OCI-LY7 (cell line): ENCODE measurements around the gene PIMREG. TPM values are rescaled to one million over a fixed set of nuclear protein-coding genes. Genes with fewer than 3 reads are reported as not detected.
A peak's percentile ranks its signal among the peaks of the same experiment; 100 is the strongest.

Source experiments
- BruUV-seq: library from RNA; stranded (reverse); fragments of 400-500 nt; replicated peaks from 2 replicates; lab custom pipeline; 2021; lab: Mats Ljungman, UMichigan
- CTCF ChIA-PET: fragments of 300-600 bp; sonication (Branson Sonifier 250); formaldehyde crosslinking; loops from one replicate; lab custom pipeline; 2022; ENCODE audit warnings: antibody characterized with exemption; ENCODE audit not compliant: unreplicated experiment; lab: Charles Lee
- POLR2A ChIA-PET: fragments of 300-600 bp; sonication (Branson Sonifier 250); formaldehyde crosslinking; loops from one replicate; lab custom pipeline; 2022; ENCODE audit warnings: antibody characterized with exemption; lab: Charles Lee
- DNase-seq: peaks from one replicate; pipeline ENCODE4 v3.0.0-alpha.2; 2015; ENCODE audit warnings: low spot score
- H2AFZ ChIP-seq: fragments of 200-600 bp; sonication (generic), shearing (Covaris generic); 2 replicates; pipeline ENCODE4 v1.6.1; 2014; ENCODE audit warnings: mild to moderate bottlenecking, antibody characterized with exemption, low read length, moderate library complexity
- H3K27ac ChIP-seq: fragments of 200-600 bp; sonication (generic); 2 replicates; pipeline ENCODE4 v1.5.1; 2014; ENCODE audit warnings: mixed run types, low read depth, mild to moderate bottlenecking, moderate library complexity, low read length, inconsistent platforms; ENCODE audit not compliant: poor library complexity, severe bottlenecking
- H3K36me3 ChIP-seq: fragments of 200-600 bp; sonication (generic); 2 replicates; pipeline ENCODE4 v1.6.1; 2014; ENCODE audit warnings: mild to moderate bottlenecking, antibody characterized with exemption, low read length, moderate library complexity, mixed read lengths; ENCODE audit not compliant: insufficient read depth
- H3K4me1 ChIP-seq: fragments of 200-600 bp; sonication (generic); 2 replicates; pipeline ENCODE4 v1.5.1; 2014; ENCODE audit warnings: mild to moderate bottlenecking, low read length; ENCODE audit not compliant: insufficient read depth, poor library complexity, severe bottlenecking
- H3K4me2 ChIP-seq: fragments of 200-600 bp; sonication (generic); 2 replicates; pipeline ENCODE4 v1.6.1; 2014; ENCODE audit warnings: mild to moderate bottlenecking, low read length
- H3K4me3 ChIP-seq: fragments of 200-600 bp; sonication (generic); 2 replicates; pipeline ENCODE4 v1.5.1; 2014; ENCODE audit warnings: mild to moderate bottlenecking, low read depth, low read length; ENCODE audit not compliant: poor library complexity, severe bottlenecking
- H3K79me2 ChIP-seq: fragments of 200-600 bp; sonication (generic); 2 replicates; pipeline ENCODE4 v1.6.1; 2016; ENCODE audit warnings: low read depth, mild to moderate bottlenecking, low read length, moderate library complexity, mixed read lengths; ENCODE audit not compliant: insufficient read depth
- H3K9me2 ChIP-seq: fragments of 200-600 bp; sonication (generic); 2 replicates; pipeline ENCODE4 v1.6.1; 2016; ENCODE audit warnings: mild to moderate bottlenecking, low read length, mixed read lengths; ENCODE audit not compliant: insufficient read depth
- H3K9me3 ChIP-seq: fragments of 200-600 bp; sonication (generic); 2 replicates; pipeline ENCODE4 v1.6.1; 2014; ENCODE audit warnings: mild to moderate bottlenecking, mixed run types, low read length, mixed read lengths
- H4K20me1 ChIP-seq: fragments of 200-600 bp; sonication (generic); 2 replicates; pipeline ENCODE4 v1.6.1; 2014; ENCODE audit warnings: mild to moderate bottlenecking, antibody characterized with exemption, low read length, moderate library complexity, mixed read lengths; ENCODE audit not compliant: insufficient read depth
- EZH2phosphoT487 ChIP-seq: fragments of 200-600 bp; sonication (generic); IDR thresholded peaks from 2 replicates; pipeline ENCODE4 v1.6.1; 2018; ENCODE audit warnings: low read depth, borderline replicate concordance, mild to moderate bottlenecking, mixed run types, antibody characterized with exemption, low read length, moderate library complexity, mixed read lengths
- intact Hi-C: fragments of 100-400 bp; cut with micrococcal nuclease; formaldehyde crosslinking; loops from one replicate; pipeline ENCODE4 v1.10.0; 2022; ENCODE audit not compliant: unreplicated experiment
- total RNA-seq, 2 experiments: library from RNA; depleted of rRNA in 1 of 2; stranded (reverse); fragments of >200 nt in 1 of 2; shearing (Covaris generic) in 1 of 2; gene quantifications; 2 replicates each; pipeline ENCODE4 v1.2.3, GENCODE V29; 2014 to 2022
- TF ChIP-seq, protein P1 (sequence below): fragments of 200-600 bp; sonication (generic); conservative IDR thresholded peaks from 2 replicates; pipeline ENCODE4 v1.5.1; 2014; ENCODE audit warnings: mild to moderate bottlenecking, antibody characterized with exemption, low read length, moderate library complexity, mixed read lengths

The PIMREG gene
- total RNA-seq, 2 experiments from 2014 or later = 22.7 to 39.4 TPM

GRCh38 chr17:6444571-6445335 lies 498 bp downstream of the PIMREG start:
- peak overlapping the region; percentile 73; the same call in 1 of the 2 replicates for H2AFZ ChIP-seq
- no peak for TF ChIP-seq EZH2phosphoT487
- TF ChIP-seq, protein P1, sequence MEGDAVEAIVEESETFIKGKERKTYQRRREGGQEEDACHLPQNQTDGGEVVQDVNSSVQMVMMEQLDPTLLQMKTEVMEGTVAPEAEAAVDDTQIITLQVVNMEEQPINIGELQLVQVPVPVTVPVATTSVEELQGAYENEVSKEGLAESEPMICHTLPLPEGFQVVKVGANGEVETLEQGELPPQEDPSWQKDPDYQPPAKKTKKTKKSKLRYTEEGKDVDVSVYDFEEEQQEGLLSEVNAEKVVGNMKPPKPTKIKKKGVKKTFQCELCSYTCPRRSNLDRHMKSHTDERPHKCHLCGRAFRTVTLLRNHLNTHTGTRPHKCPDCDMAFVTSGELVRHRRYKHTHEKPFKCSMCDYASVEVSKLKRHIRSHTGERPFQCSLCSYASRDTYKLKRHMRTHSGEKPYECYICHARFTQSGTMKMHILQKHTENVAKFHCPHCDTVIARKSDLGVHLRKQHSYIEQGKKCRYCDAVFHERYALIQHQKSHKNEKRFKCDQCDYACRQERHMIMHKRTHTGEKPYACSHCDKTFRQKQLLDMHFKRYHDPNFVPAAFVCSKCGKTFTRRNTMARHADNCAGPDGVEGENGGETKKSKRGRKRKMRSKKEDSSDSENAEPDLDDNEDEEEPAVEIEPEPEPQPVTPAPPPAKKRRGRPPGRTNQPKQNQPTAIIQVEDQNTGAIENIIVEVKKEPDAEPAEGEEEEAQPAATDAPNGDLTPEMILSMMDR = no peak
- H3K4me3 ChIP-seq = peak overlapping the region; percentile 67
- CTCF ChIA-PET = no interaction called here
- no peaks in the 10 kb centered on the region for H3K36me3 ChIP-seq
- H4K20me1 ChIP-seq = no peaks in the 10 kb centered on the region
- POLR2A ChIA-PET = interaction anchor here (0.5 kb wide), 1 partner anchor 102 kb away, joined by 3 read pairs; no protein-coding TSS in a partner anchor
- H3K9me3 ChIP-seq = no peaks in the 10 kb centered on the region
- no peaks in the 10 kb centered on the region for H3K9me2 ChIP-seq
- H3K79me2 ChIP-seq = no peaks in the 10 kb centered on the region
- no peak overlapping the region for H3K27ac ChIP-seq
- DNase-seq = no peak
- intact Hi-C loops = no loop called here
- peak overlapping the region; percentile 91 for H3K4me2 ChIP-seq
- BruUV-seq = no TSS peak
- peaks cover 14% of the 10 kb centered on the region for H3K4me1 ChIP-seq

GRCh38 chr17:6446516-6447100 lies 2.4 kb downstream of the PIMREG start:
- Histone ChIP-seq H4K20me1 (no peaks in the 10 kb centered on the region), H3K4me1 (peaks cover 14% of the 10 kb centered on the region), H3K36me3 (no peaks in the 10 kb centered on the region), H3K9me3 (no peaks in the 10 kb centered on the region), H3K4me2 (no peak overlapping the region), H3K27ac (no peak overlapping the region), H3K4me3 (no peak overlapping the region), H3K9me2 (no peaks in the 10 kb centered on the region), H3K79me2 (no peaks in the 10 kb centered on the region), H2AFZ (no peak overlapping the region)
- TF ChIP-seq EZH2phosphoT487 = no peak
- TF ChIP-seq, protein P1 = no peak
- intact Hi-C loops = no loop called here
- ChIA-PET POLR2A (interaction anchor here (1.0 kb wide), 1 partner anchor 11 kb away, joined by 4 read pairs; no protein-coding TSS in a partner anchor), CTCF (no interaction called here)
- BruUV-seq = no TSS peak
- no peak for DNase-seq
